Activated CD8-positive, alpha-beta memory T cell treated with anti-CD3 and anti-CD28 coated beads, Interleukin-2, amount 50 U/mL, for 24 hours (primary cell): ENCODE measurements around the gene GPRC5B.

Experiments used
- DNase-seq: peaks from one replicate; pipeline ENCODE4 v3.0.0-alpha.2; 2020; ENCODE audit errors: extremely low read depth

The GPRC5B gene

DNA sequence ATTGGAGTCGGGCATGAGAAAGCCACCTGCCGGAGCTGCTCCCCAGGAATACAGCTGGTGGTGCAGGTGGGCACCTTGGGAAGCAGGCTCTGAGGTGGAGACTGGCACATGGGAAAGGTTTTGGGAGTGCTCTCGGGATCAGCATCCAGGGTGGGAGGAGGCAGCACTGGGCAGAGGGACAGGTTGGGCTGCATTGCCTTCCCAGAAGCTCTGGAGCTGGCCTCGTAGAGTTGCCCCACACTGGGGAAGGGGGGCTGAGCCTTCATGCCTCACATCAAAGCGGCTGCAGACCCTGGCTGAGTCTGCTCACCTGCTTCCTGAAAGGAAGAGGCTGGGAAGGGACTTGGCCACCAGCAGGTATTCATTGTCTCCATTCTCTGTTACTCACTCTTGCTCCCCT is 13.5 kb upstream of the GPRC5B start:
- no peak for DNase-seq

DNA sequence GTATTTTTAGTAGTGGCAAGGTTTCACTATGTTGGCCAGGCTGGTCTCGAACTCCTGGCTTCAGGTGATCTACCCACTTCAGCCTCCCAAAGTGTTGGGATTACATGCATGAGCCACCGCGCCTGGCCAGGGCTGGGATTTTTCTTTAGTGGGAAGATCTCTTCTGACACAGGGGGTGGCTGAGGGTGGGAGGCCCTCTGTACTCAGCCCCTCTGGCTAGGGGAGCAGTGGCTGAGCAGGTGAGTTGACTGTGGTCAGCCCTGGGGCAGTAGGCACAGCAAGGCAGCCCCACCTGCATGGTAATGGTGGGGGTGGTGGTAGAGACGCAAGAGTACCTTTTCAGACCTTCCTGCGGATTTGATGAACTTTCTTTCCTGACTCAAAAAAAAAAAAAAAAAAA is 12.3 kb upstream of the GPRC5B start:
- DNase-seq, result no peak

DNA sequence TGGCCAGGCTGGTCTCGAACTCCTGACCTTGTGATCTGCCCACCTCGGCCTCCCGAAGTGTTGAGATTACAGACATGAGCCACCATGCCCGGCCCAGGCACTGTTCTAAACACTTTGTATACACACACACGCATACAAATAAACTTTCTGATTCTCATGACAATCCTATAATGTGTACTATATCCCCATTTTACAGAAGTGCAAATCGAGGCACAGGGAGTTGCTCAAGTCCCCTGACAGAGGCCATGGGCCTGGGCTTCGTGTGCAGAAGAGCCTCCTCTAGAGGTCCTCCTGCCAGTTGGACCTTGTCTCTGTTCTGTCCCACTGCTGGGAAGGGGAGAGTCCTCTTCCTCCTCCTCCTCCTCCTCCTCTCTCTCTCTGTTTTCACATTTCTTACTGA is 9.9 kb upstream of the GPRC5B start:
- no peak for DNase-seq

DNA sequence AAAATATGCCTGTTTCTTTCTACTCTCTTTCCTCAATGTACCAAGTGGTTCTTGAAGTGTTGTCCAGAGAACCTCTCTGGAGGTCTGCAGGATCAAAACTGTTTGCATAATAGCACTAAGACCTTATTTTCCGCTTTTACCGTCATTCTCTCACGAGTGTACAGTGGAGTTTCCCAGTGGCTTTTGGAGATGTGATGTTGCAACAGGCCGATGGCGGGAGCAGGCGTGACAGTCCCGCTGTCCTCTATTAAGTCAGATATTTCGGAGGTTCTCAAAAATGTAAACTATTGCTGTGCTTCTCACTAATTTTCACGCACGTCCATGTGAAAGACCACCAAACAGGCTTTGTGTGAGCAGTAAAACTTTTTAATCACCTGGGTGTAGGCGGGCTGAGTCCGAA is 8.3 kb upstream of the GPRC5B start:
- no peak for DNase-seq

DNA sequence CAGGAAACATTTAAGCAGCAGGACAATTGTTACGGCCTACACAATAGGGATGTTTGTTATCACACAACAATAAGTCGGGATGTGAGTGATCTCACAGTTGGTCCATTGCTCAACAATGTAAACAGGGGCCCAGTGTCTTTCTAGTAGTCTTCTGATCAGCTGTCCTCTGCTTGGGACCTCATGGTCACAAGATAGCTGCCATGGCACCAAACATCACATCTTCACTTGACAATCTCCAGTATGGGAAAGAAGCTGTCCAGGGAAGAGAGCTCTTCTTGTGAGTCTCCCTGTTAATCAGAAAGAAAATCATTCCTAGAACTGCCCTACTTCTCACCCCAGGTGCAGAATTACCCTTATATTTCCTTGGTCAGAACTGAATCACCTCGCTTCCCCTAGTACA is 6.3 kb upstream of the GPRC5B start:
- no peak for DNase-seq

DNA sequence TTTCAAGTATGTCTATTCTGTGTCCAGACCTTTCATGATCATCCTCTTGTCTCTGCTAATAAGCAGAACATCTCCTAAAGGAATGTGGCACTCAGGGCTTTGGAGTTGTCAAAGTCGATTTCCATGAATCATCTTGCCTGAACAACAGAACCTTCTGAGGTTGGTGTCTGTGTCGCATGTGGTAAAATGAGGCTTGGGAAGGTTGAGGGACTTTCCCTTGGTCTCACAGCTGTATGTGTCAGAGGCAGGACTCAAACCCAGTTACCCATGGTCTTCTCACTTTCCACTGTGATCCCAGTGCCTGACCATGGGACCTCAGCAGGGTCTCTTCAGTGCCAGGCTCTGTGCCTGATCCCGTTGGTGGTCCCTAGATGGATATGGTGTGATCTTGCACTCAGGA is 4.2 kb upstream of the GPRC5B start:
- no peak for DNase-seq

DNA sequence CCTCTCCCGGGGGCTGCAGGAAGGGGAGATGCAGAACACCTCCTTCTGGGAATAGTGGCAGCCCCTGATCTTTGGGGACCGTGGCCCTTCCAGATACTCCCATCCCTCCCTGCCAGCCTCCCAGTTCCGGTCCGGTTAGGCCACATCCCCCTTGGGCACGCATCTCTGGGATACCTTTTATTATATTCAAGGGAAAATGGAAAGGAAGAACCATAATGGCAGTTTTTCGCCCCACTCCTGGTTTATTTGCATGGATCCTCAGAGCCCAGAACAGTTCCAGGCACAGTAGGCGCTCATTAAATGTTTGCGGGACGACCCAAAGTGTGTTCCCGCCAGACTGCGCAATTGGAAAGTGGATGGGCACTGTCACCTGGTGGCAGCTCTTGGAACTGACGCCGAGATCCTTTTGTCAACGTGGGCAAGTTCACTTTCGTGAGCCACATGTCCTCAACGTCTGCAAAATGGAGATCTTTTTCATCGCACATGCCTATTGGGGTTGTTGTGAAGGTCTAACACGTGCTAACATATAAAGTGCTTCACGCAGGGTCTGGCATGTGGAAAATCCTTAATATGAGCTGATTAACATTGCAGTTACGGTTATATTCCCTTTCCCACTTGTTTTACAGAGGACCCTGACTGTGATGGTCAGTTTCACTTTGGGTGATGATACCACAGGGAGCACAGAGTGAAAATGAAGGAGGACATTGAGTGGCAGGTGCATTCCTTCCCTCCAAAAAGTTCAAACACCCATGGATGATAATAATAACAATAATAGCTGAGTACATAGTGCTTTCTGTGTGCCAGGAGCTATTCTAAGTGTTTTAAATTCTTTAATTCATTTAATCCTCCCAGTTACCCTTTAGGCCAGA is 1.7 kb upstream of the GPRC5B start:
- DNase-seq, result peak; percentile 74

DNA sequence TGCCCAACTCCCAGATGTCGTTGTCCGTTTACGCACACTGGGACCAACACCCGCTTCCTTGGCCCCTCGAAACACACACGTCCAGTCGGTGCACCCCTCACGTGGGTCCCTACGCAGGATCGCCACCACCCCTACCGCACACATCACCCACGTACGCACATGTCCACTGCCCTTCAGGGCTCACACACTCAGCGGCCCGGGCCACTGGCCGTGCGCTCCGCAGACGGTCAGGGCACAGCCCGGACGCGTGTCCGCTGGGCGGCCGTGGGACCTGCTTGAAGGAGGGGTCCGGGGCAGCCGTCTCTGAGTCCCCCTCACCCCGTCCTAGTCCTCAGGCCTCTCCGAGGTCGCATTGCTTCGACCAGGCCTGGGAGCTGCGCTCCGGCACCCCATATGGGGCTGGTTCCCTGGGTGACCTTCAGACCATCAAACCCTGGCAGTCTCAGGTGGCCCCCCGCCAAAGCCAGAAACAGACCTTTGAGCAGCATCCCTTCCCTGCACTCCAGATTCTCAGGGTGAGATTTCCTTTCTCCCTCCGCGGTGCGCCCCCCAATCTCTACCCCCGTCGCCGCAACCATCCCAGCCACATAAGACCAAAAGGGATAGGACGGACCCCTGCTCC is 914 bp upstream of the GPRC5B start:
- DNase-seq, result no peak

DNA sequence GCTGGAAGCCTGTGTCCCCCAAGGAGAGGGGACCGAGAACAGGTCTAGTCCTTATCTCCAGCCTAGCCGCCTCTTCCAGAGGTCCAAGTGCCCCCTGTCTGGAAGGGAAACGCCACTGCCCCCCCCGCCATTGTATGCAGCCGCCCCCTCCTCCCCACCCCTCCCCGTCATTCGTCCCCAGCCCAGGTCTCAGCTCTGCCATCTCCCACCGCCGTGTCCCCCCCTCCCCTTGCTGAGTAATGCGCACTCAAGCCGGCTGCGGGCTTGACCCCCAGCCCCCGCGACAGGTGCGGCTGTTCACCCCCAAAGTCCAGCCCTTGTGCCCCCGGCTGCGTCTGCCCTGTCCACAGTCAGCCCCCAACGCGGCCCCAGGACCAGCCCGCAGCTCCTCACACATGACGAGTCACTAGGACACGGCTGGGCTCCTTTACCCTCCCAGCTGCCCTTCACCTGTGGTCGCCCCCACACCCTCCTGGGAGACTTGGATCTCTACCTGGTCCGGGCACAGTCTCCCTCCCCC is 622 bp downstream of the GPRC5B start:
- DNase-seq, result no peak

DNA sequence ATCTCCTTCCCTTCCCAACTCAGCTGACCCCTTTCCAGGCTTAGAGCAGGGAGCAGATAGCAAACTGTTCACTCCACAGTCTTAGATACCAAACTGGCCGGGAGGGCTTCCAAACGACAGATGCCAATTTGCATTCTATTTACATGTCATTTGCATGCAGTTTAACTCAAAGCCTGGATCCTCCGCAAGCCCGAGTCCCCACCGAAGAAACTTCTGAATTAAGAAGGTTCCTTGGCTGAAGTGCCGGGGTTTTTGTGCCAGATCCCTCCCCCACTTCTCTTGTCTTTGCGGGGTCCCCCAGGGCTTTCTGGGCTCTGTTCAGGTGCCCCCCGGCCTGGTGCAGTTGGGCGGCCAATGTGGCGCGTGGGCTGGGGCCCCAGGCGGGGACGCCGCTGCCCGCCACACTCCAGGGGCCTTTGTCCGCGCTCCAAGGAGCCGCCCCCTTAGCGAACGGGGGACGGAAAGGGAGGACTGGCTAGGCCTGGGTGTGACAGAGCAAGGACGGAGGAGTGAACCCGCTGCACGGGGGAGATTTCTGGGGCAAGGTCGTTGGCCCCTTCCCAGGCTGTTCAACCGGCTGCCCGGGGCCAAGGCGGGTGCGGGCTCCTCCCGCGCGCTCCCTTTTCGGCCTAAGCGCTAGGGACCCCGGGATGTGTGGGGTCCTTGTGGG is 1.2 kb downstream of the GPRC5B start:
- DNase-seq, result no peak

DNA sequence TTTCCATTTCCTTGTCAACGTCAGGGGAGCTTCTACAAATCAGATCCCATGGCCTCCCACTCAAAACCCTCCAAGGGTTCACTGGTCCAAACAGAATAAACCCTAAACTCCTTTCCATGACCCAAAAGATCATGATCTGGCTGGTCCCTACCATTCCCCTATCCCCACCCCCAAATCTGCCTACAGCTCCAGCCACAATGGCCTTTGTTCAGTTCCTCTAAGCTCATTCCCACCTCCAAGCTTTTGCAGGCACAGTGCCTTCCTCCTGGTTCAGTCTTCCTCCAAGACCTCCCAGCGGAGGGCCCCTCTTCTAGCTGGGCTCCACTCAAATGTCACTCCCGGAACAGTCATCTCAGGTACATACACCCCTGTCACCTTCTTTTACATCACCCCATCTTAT is 2.0 kb downstream of the GPRC5B start:
- DNase-seq, result no peak

DNA sequence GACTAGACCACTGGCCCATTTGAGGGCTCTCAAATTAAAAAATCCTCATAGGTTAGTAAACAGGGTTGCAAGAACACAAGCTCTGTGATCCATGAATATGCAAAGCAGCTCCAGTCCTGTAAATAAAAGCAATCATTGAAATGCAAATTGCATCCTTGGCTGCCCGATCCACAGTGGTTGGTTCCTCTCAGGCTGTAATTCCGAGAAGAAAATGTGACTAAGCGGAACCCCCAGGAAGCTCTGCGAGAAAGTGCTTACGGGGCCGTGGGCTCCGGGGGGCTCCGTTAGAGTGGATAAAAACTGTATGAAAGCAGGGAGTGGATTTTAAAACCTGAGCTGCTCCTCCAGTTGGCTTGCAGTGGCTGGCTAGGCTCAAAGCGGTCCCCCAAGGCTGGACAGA is 2.5 kb downstream of the GPRC5B start:
- no peak for DNase-seq

DNA sequence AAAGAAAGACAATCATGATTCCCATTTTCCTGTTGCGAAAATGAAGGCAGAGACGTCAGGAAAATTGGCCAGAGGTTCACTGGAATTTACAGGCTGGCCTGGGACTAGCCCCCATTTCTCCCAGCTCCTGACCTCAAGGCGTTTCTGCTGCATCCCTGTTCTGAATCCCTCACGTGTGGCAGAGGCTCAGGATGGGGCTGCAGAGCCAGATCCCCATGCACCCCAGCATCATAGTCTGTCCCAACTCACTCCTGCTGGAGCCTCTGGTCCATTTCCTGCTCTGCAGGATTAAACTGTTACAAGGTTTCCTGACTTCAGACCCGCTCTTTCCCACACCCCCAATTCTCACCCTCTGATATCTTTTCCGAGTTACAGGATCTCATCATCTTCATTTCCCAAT is 2.9 kb downstream of the GPRC5B start:
- no peak for DNase-seq

DNA sequence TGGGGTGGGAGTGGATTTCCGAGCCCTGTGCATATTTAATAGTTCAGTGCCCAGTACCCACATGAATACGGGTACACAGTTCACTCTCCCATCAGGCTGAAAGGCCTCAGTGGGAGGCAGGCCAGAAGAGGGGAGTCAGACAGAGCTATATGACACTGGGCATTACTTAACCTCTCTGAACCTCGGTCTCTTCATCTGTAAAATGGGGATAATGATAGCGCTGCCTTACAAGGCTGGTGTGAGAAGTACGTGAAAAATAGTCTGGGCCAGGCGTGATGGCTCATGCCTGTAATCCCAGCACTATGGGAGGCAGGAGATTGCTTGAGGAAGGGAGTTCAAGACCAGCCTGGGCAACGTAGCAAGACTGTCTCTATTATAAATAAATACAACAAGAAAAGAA is 3.6 kb downstream of the GPRC5B start:
- DNase-seq, result no peak

DNA sequence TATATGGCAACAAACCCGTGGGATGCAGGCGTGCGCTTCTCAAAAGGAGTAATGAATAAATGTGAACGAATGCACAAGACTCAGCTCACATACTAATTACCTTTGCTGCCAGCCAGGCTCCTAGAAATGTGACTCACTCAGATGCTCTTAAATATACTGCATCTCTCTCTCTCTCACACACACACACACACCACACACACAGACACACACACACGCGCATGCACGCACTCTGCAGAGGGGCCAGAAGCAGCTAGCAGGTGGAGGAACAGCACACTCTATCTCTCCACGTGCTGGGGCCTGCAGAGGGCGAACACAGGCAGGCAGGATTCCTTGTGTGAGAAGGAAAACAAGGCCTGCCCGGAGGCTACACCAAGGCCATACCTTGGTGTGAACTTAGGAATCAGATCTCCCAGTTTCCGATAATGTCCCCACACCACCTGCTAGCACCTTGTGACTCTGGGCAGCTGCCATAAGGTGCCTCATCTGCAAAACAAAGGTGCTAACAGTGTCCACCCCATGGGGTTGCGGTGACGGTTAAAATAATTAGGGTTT is 5.3 kb downstream of the GPRC5B start:
- no peak for DNase-seq

DNA sequence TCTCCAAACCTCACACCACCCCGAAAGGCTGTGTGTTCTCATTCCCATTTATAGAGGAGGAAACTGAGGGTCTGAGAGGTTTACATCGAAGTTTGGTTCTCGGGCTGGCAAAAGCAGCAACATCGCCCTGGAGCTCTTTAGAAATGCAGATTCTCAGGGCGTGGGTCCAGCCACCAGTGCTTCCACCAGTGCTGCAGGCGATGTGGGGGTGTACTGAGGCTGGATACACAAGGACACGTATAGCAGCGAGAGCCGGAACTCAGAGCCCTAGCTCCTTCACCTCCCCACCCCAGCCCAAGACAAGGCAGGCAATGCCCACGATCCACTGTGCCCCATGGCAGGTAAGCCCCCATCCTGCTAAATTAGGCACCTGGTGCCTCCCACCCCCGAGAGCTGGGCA is 5.9 kb downstream of the GPRC5B start:
- DNase-seq, result no peak

DNA sequence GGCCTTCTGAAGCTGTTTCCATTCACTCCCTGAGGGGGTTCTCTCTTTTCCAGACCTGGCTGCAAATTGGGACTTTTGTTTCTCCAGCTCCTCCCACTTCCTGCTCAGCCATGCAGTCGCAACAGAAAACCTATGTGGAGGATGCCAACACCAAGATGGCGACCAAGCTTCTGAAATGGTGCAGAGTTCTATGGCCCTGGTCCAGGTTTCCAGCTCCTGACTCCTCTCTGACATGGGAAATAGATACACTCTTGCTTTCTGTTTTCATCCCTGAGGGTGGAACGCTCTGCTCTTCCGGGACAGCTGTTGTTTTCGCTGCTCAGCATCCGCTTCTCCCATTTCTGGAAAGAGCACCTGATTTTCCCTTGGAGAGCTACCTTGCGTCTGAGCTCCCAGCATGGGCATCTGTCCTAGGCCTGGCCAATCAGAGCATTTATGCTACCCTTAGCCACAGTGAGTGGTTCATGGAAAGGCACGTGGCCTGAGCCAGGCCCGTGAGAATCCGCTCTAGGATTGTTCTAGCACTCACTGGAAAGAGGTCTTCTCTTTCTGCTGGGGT is 8.1 kb downstream of the GPRC5B start:
- DNase-seq, result no peak

DNA sequence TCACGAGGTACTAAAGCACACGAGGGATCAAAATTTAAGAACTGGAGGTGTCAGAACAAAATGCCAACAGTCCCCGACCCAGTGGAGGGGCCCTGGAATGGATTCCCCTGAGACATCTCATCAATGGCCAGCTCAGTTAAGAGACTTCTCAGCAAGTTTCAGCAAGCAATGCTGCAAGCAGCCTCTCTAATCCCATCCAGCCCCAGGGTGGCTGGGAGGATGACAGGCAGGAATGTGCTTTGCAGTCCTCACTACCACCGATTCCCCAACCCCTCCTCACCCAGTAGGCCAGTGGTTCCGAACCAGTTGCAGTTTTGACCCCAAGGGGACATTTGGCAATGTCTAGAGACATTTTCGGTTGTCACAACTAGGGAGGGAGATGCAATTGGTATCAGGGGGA is 8.7 kb downstream of the GPRC5B start:
- DNase-seq, result no peak

DNA sequence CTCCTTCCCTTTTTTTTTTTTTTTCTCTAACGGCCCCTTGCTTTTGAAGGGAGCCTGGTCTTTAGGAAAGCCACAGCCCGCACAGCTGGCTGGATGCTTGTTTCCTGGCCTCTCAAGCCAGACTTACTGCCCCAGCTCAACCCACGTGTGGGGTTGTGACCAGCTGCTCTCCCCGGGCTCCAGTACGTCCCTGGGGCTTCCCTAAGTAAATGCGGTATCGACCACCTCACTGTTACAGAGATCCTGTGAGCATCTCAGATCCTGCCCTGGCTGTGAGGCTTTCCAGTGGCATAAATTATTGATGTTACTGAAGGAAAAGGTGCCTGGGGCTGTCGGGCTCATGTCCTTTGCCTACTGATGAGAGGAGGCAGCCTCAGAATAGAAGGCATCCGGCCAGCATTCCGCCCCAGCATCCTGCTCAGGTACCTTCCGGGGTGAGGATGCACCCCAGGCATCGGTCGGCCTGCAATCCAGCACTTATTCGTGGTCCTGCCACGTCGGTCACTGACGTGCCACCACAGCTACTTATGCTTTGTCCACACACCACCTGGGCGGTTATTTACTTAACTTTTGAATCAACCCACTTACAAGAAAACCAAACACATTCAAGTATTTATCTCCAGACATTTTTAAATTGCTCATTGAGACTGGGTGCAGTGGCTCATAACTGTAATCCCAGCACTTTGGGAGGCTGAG is 9.6 kb downstream of the GPRC5B start:
- no peak for DNase-seq

DNA sequence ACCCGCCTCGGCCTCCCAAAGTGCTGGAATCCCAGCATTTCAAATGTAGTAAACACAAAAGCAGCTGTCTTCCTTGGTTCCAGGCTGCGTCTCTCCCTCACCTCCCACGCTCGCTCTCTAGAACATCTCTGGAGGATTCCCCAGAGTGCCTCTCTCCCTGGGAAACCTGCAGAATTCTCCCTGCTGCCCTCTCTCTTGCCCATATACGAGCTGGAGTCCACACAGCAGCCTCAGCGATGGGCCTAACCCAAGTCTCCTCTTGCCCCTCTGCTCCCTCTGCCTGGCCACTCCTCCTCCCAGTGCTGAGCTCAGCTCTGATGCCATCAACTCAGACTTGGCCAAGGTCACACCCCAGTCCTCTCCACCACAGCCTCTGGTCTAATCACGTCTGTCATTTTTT is 10.6 kb downstream of the GPRC5B start:
- no peak for DNase-seq

DNA sequence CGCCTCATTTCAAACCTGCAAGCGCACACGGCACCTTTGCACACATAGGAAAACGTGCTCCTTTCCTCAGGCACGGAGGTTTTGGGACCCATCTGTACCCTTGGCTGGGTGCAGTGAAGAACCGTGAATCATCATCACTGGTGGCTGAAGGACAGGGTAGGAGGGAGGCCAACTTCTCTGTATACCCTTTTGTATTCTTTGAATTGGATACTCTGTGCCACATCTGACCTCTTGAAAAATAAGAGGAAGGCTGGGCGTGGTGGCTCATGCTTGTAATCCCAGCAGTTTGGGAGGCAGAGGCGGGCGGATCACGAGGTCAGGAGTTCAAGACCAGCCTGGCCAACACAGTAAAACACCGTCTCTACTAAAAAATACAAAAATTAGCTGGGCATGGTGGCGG is 11.7 kb downstream of the GPRC5B start:
- no peak for DNase-seq
